Neural cell (in vitro differentiated cells): Measurements from ENCODE around the gene ANKRD33B. TPM values are rescaled to one million over a fixed set of nuclear protein-coding genes. Genes with fewer than 3 reads are reported as not detected.

ENCODE experiments used
- H2AFZ ChIP-seq: fragments of 200-600, 300-800 bp; sonication (generic), shearing (Covaris generic); 2 replicates; pipeline ENCODE4 v1.6.0; 2014; ENCODE audit warnings: low read depth, mild to moderate bottlenecking, antibody characterized with exemption, low read length, moderate library complexity
- H3F3A ChIP-seq: fragments of 200-600 bp; shearing (Covaris generic); 2 replicates; pipeline ENCODE4 v1.6.1; 2016; ENCODE audit warnings: mild to moderate bottlenecking, moderate library complexity, mixed read lengths, antibody characterized with exemption, low read length; ENCODE audit not compliant: insufficient read depth, poor library complexity, severe bottlenecking
- H3K27ac ChIP-seq: fragments of 200-600, 300-800 bp; sonication (generic), shearing (Covaris generic); 2 replicates; pipeline ENCODE4 v1.5.1; 2014; ENCODE audit warnings: mild to moderate bottlenecking, low read length, moderate library complexity
- H3K27me3 ChIP-seq: fragments of 300-800, 200-600 bp; sonication (generic), shearing (Covaris generic); 2 replicates; pipeline ENCODE4 v1.6.0; 2014; ENCODE audit warnings: mild to moderate bottlenecking, low read depth, low read length, moderate library complexity; ENCODE audit not compliant: insufficient read depth
- H3K36me3 ChIP-seq: fragments of 300-800, 200-600 bp; sonication (generic), shearing (Covaris generic); 2 replicates; pipeline ENCODE4 v1.5.1; 2014; ENCODE audit warnings: mild to moderate bottlenecking, antibody characterized with exemption, low read length, moderate library complexity; ENCODE audit not compliant: insufficient read depth
- H3K4me2 ChIP-seq: fragments of 300-800, 200-600 bp; sonication (generic), shearing (Covaris generic); 2 replicates; pipeline ENCODE4 v1.6.0; 2014; ENCODE audit warnings: mild to moderate bottlenecking, low read length
- H3K4me3 ChIP-seq: fragments of 300-800, 200-600 bp; sonication (generic), shearing (Covaris generic); 2 replicates; pipeline ENCODE4 v1.5.1; 2014; ENCODE audit warnings: mild to moderate bottlenecking, low read length, moderate library complexity
- H3K79me2 ChIP-seq: fragments of 200-600 bp; shearing (Covaris generic); replicated peaks from 2 replicates; pipeline ENCODE4 v1.6.0; 2014; ENCODE audit warnings: mild to moderate bottlenecking, low read length, moderate library complexity; ENCODE audit not compliant: insufficient read depth
- H3K9ac ChIP-seq: fragments of 300-800, 200-600 bp; sonication (generic), shearing (Covaris generic); 2 replicates; pipeline ENCODE4 v1.6.1; 2016; ENCODE audit warnings: mild to moderate bottlenecking, low read length, mixed read lengths
- H3K9me2 ChIP-seq: fragments of 200-600 bp; shearing (Covaris generic); 2 replicates; pipeline ENCODE4 v1.6.1; 2016; ENCODE audit warnings: mild to moderate bottlenecking, low read length, mixed read lengths; ENCODE audit not compliant: insufficient read depth
- H3K9me3 ChIP-seq: fragments of 200-600, 300-800 bp; sonication (generic), shearing (Covaris generic); 2 replicates; pipeline ENCODE4 v1.6.1; 2016; ENCODE audit warnings: mild to moderate bottlenecking, mixed run types, low read length, moderate library complexity, mixed read lengths
- H4K20me1 ChIP-seq: fragments of 200-600 bp; shearing (Covaris generic); 2 replicates; pipeline ENCODE4 v1.6.1; 2016; ENCODE audit warnings: mild to moderate bottlenecking, mixed run types; ENCODE audit not compliant: insufficient read depth
- CTCF ChIP-seq: fragments of 450-650 bp; IDR thresholded peaks from 2 replicates; pipeline ENCODE4 v1.5.1; 2014; ENCODE audit warnings: antibody characterized with exemption, mild to moderate bottlenecking, moderate library complexity; ENCODE audit not compliant: poor library complexity, severe bottlenecking
- EP300 ChIP-seq: fragments of 450-650 bp; conservative IDR thresholded peaks from 2 replicates; pipeline ENCODE4 v1.6.1; 2014; ENCODE audit warnings: antibody characterized with exemption, mild to moderate bottlenecking, moderate library complexity; ENCODE audit not compliant: poor library complexity, severe bottlenecking
- EZH2 ChIP-seq: fragments of 200-600, 300-800 bp; shearing (Covaris generic), sonication (generic); IDR thresholded peaks from 2 replicates; pipeline ENCODE4 v1.6.1; 2014; ENCODE audit warnings: antibody characterized with exemption, low read length, borderline replicate concordance, mild to moderate bottlenecking; ENCODE audit not compliant: insufficient read depth, poor library complexity, severe bottlenecking
- MXI1 ChIP-seq: fragments of 450-650 bp; conservative IDR thresholded peaks from 2 replicates; pipeline ENCODE4 v1.6.1; 2014; ENCODE audit warnings: antibody characterized with exemption, mild to moderate bottlenecking; ENCODE audit not compliant: poor library complexity, severe bottlenecking
- POLR2AphosphoS5 ChIP-seq: IDR thresholded peaks from 2 replicates; pipeline ENCODE4 v1.6.1; 2012
- RAD21 ChIP-seq: fragments of 450-650 bp; conservative IDR thresholded peaks from 2 replicates; pipeline ENCODE4 v1.6.1; 2014; ENCODE audit warnings: antibody characterized with exemption, mild to moderate bottlenecking, moderate library complexity
- REST ChIP-seq: IDR thresholded peaks from 2 replicates; pipeline ENCODE4 v1.6.1; 2012; ENCODE audit warnings: borderline replicate concordance
- SMC3 ChIP-seq: fragments of 450-650 bp; conservative IDR thresholded peaks from 2 replicates; pipeline ENCODE4 v1.6.1; 2014; ENCODE audit warnings: antibody characterized with exemption, mild to moderate bottlenecking, moderate library complexity; ENCODE audit not compliant: poor library complexity
- TAF1 ChIP-seq: IDR thresholded peaks from 2 replicates; pipeline ENCODE4 v1.6.1; 2012; ENCODE audit warnings: low read depth
- polyA plus RNA-seq: library from polyadenylated mRNA; depleted of rRNA; stranded (reverse); fragments of >200 nt; gene quantifications from 2 replicates; pipeline ENCODE4 v1.2.3, GENCODE V29; 2014

ANKRD33B gene
- polyA plus RNA-seq, 1 donor from 2014 or later: not detected

- Histone ChIP-seq H4K20me1 (no peaks in the 10 kb centered on the region), H3K9me3 (no peaks in the 10 kb centered on the region), H3K36me3 (no peaks in the 10 kb centered on the region), H3K4me3 (peak overlapping the region; percentile 70), H3K27me3 (peaks cover 55% of the 10 kb centered on the region), H3K9ac (peak overlapping the region; percentile 12), H3F3A (no peaks in the 10 kb centered on the region), H3K9me2 (no peaks in the 10 kb centered on the region), H3K27ac (no peak overlapping the region), H2AFZ (no peak overlapping the region), H3K79me2 (no peaks in the 10 kb centered on the region), H3K4me2 (no peak overlapping the region)
- TF ChIP-seq EP300 (no peak), MXI1 (no peak), POLR2AphosphoS5 (peak; percentile 52), TAF1 (no peak), SMC3 (no peak), RAD21 (no peak), EZH2 (no peak), REST (no peak), CTCF (no peak)
Measured at GRCh38 chr5:10564838-10565784, 1.2 kb downstream of the ANKRD33B start.

DNA sequence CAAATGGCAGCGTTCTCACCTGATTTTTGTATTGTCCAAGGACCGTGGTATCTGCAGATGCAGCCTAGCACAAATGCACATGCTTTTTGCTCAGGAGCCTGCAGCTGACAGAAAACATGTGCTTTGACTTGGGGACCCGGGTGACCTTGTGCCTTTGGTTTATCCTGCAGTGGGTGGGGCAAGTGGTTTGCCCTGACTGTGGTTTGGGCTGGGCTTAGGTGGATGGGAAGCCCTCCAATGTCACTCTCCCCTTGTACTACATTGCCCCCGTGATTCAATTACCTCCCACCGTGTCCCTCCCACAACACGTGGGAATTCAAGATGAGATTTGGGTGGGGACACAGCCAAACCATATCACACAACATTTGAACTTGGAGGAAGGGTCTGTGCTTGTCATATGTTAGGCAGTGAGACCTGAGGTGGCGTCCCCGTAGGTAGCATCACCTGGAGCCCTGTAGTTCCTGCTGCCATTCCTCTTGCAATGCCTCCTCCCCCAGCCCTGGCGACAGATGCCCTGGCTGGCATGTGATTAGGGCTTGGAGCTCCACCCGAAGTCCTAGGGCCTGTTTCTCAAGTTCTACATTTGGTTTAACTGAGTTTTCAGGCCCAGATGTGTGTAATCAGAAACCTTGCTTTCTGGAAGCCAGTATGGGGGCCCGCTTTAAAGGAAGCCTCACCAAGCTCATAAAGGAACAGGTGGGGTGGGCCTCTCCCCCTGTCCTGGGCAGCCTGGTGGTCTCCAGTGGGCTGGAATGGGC, 2.1 kb downstream of the ANKRD33B start:
- Histone ChIP-seq H3K79me2 (no peaks in the 10 kb centered on the region), H3K9me3 (no peaks in the 10 kb centered on the region), H3K27me3 (peaks cover 55% of the 10 kb centered on the region), H4K20me1 (no peaks in the 10 kb centered on the region), H3K27ac (no peak overlapping the region), H3K9me2 (no peaks in the 10 kb centered on the region), H2AFZ (no peak overlapping the region), H3K9ac (no peak overlapping the region), H3F3A (no peaks in the 10 kb centered on the region), H3K4me3 (no peak overlapping the region), H3K4me2 (no peak overlapping the region), H3K36me3 (no peaks in the 10 kb centered on the region)
- no peak for TF ChIP-seq EP300
- TF ChIP-seq EZH2: no peak
- TF ChIP-seq TAF1: no peak
- no peak for TF ChIP-seq SMC3
- TF ChIP-seq RAD21: no peak
- no peak for TF ChIP-seq POLR2AphosphoS5
- no peak for TF ChIP-seq REST
- TF ChIP-seq MXI1: no peak
- no peak for TF ChIP-seq CTCF
